Left lung (tissue), 10 donors: ENCODE results near the gene KDM4F. TPM values are rescaled to one million over a fixed set of nuclear protein-coding genes. Genes with fewer than 3 reads are reported as not detected.

Experiments
- ATAC-seq: fragments of 200-7000 bp; cut with Tn5 transposase; one replicate; pipeline ENCODE4 v1.9.1; 2020; ENCODE audit warnings: moderate library complexity
- DNase-seq, 4 donors: peaks; one replicate each; pipeline ENCODE4 v3.0.0-alpha.2; 2013 to 2020
- H3K27ac ChIP-seq, 2 donors: fragments of 200-600 bp; sonication (generic) in 1 of 2; one replicate each; pipeline versions ENCODE4 v1.5.0 to v1.8.0; 2020 to 2021
- H3K27me3 ChIP-seq, 2 donors: fragments of 200-600 bp; sonication (generic) in 1 of 2; one replicate each; pipeline versions ENCODE4 v1.5.0 to v1.8.0; 2020 to 2021
- H3K36me3 ChIP-seq, 2 donors: fragments of 200-600 bp; sonication (generic) in 1 of 2; one replicate each; pipeline versions ENCODE4 v1.5.0 to v1.8.0; 2020 to 2021
- H3K4me1 ChIP-seq, 2 donors: fragments of 200-600 bp; one replicate each; pipeline ENCODE4 v1.8.0; 2021
- H3K4me3 ChIP-seq, 2 donors: fragments of 200-600 bp; sonication (generic) in 1 of 2; one replicate each; pipeline versions ENCODE4 v1.5.0 to v1.8.0; 2020 to 2021; ENCODE audit warnings: mild to moderate bottlenecking in 1 of 2
- H3K9me3 ChIP-seq, 2 donors: fragments of 200-600 bp; sonication (generic) in 1 of 2; one replicate each; pipeline versions ENCODE4 v1.5.0 to v1.8.0; 2020 to 2021
- CTCF ChIP-seq, 2 donors: fragments of 200-600 bp; sonication (generic) in 1 of 2; IDR thresholded peaks; one replicate each; pipeline versions ENCODE4 v1.5.0 to v1.8.0; 2021; ENCODE audit warnings: antibody characterized with exemption in 2 of 2
- intact Hi-C, 2 donors: fragments of 100-400 bp; cut with DNase I; formaldehyde crosslinking; loops; one replicate each; pipeline versions ENCODE4 v1.11.2 to v1.14.2; 2022
- polyA plus RNA-seq, 6 donors: library from polyadenylated mRNA; unstranded; fragments of 120-200 nt; gene quantifications; one replicate each; pipeline ENCODE4 v1.2.1, GENCODE V29; 2013; ENCODE audit not compliant: insufficient read length in 6 of 6
- total RNA-seq, 2 donors: library from RNA; stranded (reverse); fragmentation: NEBNext Ultra II Directional; extraction: Animal tissue kit (Norgen Biotek cat#: 25700); gene quantifications; one replicate each; pipeline ENCODE4 v1.2.1, GENCODE V29; 2021
- donor health status: DM: no; HTN: yes; CAD: no.
- donor health status: DM: no; HTN: no; CAD: no.

KDM4F gene
- total and polyA plus RNA-seq, 8 donors = not detected

- Histone ChIP-seq H3K27ac (no peak overlapping the region), H3K4me3 (no peak overlapping the region), H3K9me3 (no peaks in the 10 kb centered on the region), H3K36me3 (no peaks in the 10 kb centered on the region), H3K4me1 (no peaks in the 10 kb centered on the region), H3K27me3 (peaks cover 10 to 11% of the 10 kb centered on the region in 2 donors)
- no peak for TF ChIP-seq CTCF (IDR thresholded peaks at IDR 0.05)
- ATAC-seq = no peak
- intact Hi-C loops = no loop called here
- DNase-seq = no peak
Observed at GRCh38 chr11:95050595-95051202, 1.5 kb downstream of the KDM4F start.

DNA sequence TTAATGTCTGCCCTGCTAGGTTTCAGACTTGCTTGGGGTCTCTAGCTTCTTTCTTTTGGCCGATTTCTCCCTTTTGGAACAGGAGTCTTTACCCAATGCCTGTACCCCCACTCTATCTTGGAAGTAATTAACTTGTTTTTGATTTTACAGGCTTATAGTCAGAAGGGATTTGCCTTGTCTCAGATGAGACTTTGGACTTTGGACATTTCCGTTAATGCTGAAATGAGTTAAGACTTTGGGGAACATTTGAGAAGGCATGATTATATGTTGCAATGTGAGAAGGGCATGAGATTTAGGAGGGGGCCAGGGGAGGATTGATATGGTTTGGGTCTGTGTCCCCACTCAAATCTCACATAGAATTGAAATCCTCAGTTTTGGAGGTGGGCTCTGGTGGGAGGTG lies 5.1 kb downstream of the KDM4F start:
- Histone ChIP-seq H3K4me3 (no peak overlapping the region), H3K9me3 (no peaks in the 10 kb centered on the region), H3K36me3 (no peaks in the 10 kb centered on the region), H3K27me3 (peaks cover 0 to 11% of the 10 kb centered on the region in 2 donors), H3K27ac (no peak overlapping the region), H3K4me1 (no peaks in the 10 kb centered on the region)
- intact Hi-C loops = no loop called here
- DNase-seq = no peak
- no peak for ATAC-seq
- TF ChIP-seq CTCF (IDR thresholded peaks at IDR 0.05) = no peak

GRCh38 chr11:95055283-95055897 lies 6.2 kb downstream of the KDM4F start:
- Histone ChIP-seq H3K4me3 (no peak overlapping the region), H3K4me1 (no peaks in the 10 kb centered on the region), H3K36me3 (no peaks in the 10 kb centered on the region), H3K27me3 (peaks cover 0 to 11% of the 10 kb centered on the region in 2 donors), H3K27ac (no peak overlapping the region), H3K9me3 (no peaks in the 10 kb centered on the region)
- no peak for TF ChIP-seq CTCF (IDR thresholded peaks at IDR 0.05)
- intact Hi-C loops = no loop called here
- ATAC-seq (no peak), DNase-seq (no peak)

GRCh38 chr11:95057959-95058358 lies 8.7 kb downstream of the KDM4F start:
- H3K4me3 ChIP-seq = no peak overlapping the region
- no peaks in the 10 kb centered on the region for H3K36me3 ChIP-seq
- DNase-seq (no peak), ATAC-seq (no peak)
- no peaks in the 10 kb centered on the region for H3K4me1 ChIP-seq
- H3K27ac ChIP-seq = no peak overlapping the region
- H3K27me3 ChIP-seq = peaks cover 0 to 11% of the 10 kb centered on the region in 2 donors
- H3K9me3 ChIP-seq = no peaks in the 10 kb centered on the region
- intact Hi-C loops = no loop called here
- no peak for TF ChIP-seq CTCF (IDR thresholded peaks at IDR 0.05)

- DNase-seq (no peak), ATAC-seq (no peak)
- Histone ChIP-seq H3K36me3 (no peaks in the 10 kb centered on the region), H3K4me1 (no peaks in the 10 kb centered on the region), H3K4me3 (no peak overlapping the region), H3K27ac (no peak overlapping the region), H3K27me3 (peaks cover 0 to 7% of the 10 kb centered on the region in 2 donors), H3K9me3 (no peaks in the 10 kb centered on the region)
- no peak for TF ChIP-seq CTCF (IDR thresholded peaks at IDR 0.05)
- intact Hi-C loops = no loop called here
Observed at GRCh38 chr11:95058621-95059020, 9.4 kb downstream of the KDM4F start.
